Activated T-cell treated with anti-CD3 and anti-CD28 coated beads, Interleukin-2, amount 50 U/mL, for 1 hour (primary cell): Measurements from ENCODE around the gene PPA1.
"Not testable (repeated sequence)": the region's sequence is repeated elsewhere in the genome, so short reads cannot be mapped to it uniquely, and the experiment has no call there.

Experiments used
- DNase-seq: peaks from one replicate; pipeline ENCODE4 v3.0.0-alpha.2; 2020

The PPA1 gene

DNA sequence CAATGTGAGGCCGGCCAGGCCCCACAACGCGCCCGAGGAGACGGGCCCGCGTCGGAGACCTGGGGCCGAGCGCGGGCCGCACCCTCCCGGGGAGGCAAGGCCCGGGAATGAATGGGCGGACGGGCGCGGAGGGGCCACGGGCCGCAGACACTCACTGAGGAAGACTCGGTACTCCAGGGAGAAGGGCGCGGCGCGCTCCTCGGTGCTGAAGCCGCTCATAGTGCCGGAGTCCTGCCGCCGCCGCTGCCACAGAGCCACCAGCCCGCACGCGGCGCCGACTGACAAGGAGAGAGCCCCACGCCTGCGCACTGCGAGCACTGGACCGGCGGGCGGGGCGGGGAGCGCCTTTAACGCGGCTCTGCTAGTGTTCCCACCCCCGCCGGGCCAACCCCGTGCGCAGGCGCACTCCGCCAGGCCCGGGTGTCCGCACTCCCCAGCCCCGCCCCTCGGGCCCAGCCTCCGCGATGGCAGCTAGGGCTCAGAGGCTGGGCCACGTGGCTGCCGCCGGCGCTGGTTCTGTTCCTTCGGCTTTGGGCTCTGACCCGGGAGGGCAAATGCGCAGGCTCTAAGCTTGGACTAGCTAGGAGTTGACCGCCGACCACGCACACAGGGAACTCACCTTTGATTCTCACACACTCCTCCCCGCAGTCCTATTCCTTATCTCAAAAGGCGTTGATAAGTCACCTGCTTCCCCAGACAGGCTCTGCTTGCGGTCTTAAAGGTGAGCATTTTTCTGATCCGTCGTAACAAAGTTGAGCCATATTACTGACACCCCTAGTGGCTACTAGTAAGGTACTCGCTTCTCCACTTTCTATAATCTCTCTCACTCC lies at the start of gene PPA1:
Gene PPA1, minus strand, starts transcription at position 321 of the 830 bp plus-strand sequence. Its CDS starts 102 bp downstream, at position 219.
- peak; percentile 100 for DNase-seq

- DNase-seq = no peak
Measured at GRCh38 chr10:70281609-70282008, 48.4 kb upstream of the PPA1 start.

DNA sequence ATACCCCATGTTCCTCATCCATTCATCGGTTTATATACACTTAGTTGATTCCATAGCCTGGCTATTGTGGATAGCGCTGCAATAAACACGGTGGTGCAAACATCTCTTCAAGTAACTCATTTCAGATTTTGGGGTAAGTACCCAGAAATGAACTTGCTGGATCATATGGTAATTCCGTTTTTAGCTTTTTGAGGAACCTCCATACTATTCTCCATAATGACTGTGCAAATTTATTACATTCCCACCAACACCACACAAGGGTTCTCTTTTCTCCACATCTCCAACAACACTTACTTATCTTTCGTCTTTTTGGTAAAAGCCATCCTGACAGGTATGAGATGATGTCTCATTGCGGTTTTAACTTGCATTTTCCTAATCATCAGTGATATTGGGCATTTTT lies 46.9 kb upstream of the PPA1 start:
- no peak for DNase-seq

GRCh38 chr10:70277396-70278030 lies 44.3 kb upstream of the PPA1 start:
- DNase-seq = no peak

GRCh38 chr10:70274643-70275042 lies 41.4 kb upstream of the PPA1 start:
- no peak for DNase-seq

- DNase-seq = no peak
Measured at GRCh38 chr10:70272925-70273316, 39.7 kb upstream of the PPA1 start.

- no peak for DNase-seq
Measured at GRCh38 chr10:70271996-70272924, 39.0 kb upstream of the PPA1 start.

- DNase-seq = no peak
Measured at GRCh38 chr10:70270952-70271351, 37.7 kb upstream of the PPA1 start.

GRCh38 chr10:70269741-70270140 lies 36.5 kb upstream of the PPA1 start:
- no peak for DNase-seq

- DNase-seq = no peak
Measured at GRCh38 chr10:70268376-70268775, 35.1 kb upstream of the PPA1 start.

GRCh38 chr10:70267161-70267933 lies 34.1 kb upstream of the PPA1 start:
- DNase-seq = no peak

GRCh38 chr10:70266701-70267100 lies 33.5 kb upstream of the PPA1 start:
- no peak for DNase-seq

DNA sequence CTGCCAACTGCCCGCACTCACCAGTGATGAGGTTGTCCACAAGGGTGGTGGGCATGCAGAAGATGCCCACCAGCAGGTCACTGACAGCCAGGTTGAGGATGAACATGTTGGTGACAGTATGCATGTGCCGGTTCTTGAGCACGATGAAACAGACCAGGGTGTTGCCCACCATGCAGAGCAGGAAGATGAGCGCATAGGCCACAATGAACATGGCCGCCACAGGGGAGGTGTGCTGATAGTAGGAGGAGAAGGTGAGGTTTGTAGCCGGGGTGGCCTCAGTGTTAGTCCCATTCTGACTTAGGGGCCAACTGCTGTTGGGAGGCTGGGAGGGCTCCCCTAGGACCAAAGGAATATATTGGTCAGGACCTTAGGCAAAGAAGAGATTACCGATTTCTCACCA lies 32.8 kb upstream of the PPA1 start:
- DNase-seq = no peak

DNA sequence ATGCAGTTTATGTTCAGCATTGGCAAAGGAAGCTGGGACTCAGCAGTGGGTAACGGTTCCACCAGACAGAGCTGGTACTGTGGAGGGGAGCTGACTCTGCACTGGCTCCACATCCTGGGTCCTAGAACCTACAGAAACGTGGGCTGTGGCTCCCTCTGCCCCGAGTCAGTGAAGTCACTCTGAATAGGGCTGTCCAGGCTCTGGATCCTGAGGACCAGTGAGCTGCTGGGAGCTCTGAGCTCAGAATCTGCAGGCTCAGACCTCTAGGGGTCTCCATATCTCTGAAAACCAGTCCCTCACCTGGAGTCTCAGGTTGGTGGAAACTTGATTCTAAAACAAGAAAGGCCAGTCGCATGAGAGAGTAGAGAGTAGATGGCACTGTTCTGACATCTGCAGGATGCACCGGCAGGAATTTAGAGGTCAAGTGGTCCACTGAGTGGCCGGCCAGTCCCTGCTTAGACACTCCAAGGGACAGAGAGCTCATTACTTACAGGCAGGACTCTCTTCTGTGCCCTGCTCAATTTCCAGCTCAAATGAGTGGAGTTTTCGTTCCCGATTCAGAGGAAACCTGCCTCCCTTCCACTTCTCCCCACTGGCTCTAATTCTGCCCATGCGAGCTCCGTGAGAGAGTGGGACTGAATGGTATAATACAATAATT lies 31.9 kb upstream of the PPA1 start:
- no peak for DNase-seq

DNA sequence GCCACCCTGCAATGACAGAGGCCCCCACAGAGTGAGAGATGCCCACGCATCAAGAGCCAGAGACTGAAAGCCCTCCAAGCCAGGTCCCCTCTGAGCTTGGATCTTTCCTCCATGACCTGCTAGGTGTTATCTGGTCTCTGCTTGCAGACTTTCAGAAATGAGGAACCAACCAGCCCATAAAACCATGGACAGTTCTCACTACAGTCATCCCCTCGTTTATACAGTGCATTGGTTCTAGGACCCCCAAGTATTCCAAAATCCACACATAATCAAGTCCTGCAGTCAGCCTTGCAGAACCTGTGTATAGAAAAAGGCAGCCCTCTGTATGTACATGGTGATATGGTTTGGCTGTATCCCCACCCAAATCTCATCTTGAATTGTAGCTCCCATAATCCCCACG lies 27.5 kb upstream of the PPA1 start:
- DNase-seq = no peak

GRCh38 chr10:70260259-70260658 lies 27.0 kb upstream of the PPA1 start:
- no peak for DNase-seq

GRCh38 chr10:70258216-70258615 lies 25.0 kb upstream of the PPA1 start:
- DNase-seq = no peak

- not testable (repeated sequence) for DNase-seq
Measured at GRCh38 chr10:70257816-70258215, 24.6 kb upstream of the PPA1 start.

DNA sequence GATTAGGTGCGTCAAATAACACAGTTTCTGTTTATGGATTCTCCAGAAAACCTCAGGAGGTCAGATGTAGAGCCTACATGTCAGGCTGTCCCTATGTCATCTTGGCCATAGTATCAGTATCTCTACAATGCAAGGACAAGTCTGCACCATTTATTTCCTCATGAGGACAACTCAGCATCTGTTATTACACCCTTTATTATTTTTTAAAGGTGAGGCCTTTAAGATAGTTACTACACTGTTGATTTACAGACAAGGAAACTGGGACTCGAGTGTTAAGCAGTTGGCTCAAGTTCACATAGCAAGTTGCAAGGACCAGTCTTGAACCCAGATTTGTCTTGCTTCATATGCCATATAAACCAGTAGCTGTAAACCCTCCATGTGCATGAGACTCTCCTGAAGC lies 23.2 kb upstream of the PPA1 start:
- no peak for DNase-seq

DNA sequence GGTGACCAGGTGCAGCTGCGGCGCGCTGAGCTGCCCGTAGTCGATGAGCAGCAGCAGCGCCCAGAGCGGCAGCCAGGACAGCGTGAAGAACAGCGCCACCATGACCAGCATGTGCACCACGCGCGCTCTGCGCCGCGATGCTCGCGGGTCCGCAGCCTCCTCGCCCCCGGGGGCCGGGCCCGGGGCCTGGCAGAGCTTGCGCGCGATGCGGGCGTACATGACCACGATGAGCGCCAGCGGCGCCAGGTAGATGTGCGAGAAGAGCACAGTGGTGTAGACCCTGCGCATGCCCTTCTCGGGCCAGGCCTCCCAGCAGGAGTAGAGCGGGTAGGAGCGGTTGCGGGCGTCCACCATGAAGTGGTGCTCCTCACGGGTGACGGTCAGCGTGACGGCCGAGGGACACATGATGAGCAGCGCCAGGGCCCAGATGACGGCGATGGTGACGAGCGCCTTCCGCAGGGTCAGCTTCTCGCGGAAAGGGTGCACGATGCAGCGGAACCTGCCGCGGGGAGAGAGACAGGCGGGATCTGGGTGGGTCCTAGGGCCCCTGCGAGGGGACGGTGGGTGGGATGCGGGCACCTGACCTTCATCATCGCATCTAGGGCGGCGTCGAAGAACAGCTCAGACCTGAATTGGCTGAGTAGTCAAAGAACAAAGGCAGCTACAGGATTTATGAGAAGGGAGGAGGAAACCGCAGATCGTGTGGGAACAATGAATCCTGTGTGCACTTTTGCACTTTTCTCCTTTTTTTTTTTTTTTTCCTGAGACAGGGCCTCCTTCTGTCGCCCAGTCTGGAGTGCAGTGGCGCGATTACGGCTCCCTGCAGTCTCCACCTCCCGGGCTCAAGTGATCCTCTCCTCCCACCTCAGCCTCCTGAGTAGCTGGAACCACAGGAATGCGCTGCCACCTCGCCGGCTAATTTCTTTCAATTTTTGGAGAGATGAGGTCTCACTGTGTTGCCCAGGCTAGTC lies 22.4 kb upstream of the PPA1 start:
- DNase-seq = peak; percentile 38
